A549 (cell line): ENCODE data around the gene NRG3.

Source experiments
- CEBPB ChIP-seq, 2 experiments: fragments of >200 bp in 1 of 2; sonication (Bioruptor Twin) in 1 of 2; formaldehyde crosslinking in 1 of 2; IDR thresholded peaks; 2 replicates each; pipeline ENCODE4 v1.6.1; 2012 to 2016
- CTCF ChIP-seq: fragments of >200 bp; sonication (Bioruptor Twin); formaldehyde crosslinking; IDR thresholded peaks from 3 replicates; pipeline ENCODE4 v1.5.1; 2016
- MAFK ChIP-seq: fragments of 450-650 bp; IDR thresholded peaks from 2 replicates; pipeline ENCODE4 v1.6.1; 2014; ENCODE audit not compliant: partially characterized antibody
- NR3C1 ChIP-seq: fragments of >200 bp; sonication (Bioruptor Twin); formaldehyde crosslinking; IDR thresholded peaks from 3 replicates; pipeline ENCODE4 v1.6.1; 2017
- POLR2A ChIP-seq: IDR thresholded peaks from 2 replicates; pipeline ENCODE4 v1.6.1; 2012; ENCODE audit warnings: mild to moderate bottlenecking, low read length
- POLR2AphosphoS2 ChIP-seq: conservative IDR thresholded peaks from 2 replicates; pipeline ENCODE4 v1.6.1; 2012; ENCODE audit warnings: low read length, improper control_type of control experiment, inconsistent platforms

DNA sequence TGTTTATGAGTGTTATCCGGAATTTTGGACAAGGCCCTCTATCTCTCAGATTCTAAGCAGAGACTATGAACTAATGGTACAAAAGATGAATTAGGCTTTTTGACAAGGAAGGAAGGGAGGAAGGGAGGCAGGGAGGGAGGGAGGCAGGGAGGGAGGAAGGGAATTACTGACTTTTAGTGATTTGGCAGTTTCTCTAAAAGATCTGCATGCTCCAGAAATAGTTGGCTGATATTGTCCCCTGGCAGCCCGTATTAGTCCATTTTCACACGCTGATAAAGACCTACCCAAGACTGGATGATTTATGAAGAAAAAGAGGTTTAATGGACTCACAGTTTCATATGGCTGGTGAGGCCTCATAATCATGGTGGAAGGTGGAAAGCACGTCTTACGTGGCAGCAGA, 1093.5 kb downstream of the NRG3 start:
- no peak for TF ChIP-seq CTCF
- TF ChIP-seq CEBPB (IDR thresholded peaks at IDR 0.05), result no peak
- TF ChIP-seq NR3C1, result no peak
- no peak for TF ChIP-seq MAFK
- no peak for TF ChIP-seq POLR2A
- no peak for TF ChIP-seq POLR2AphosphoS2
